Stimulated activated CD4-positive, alpha-beta T cell treated with anti-CD3 and anti-CD28 coated beads, Interleukin-1b, Interleukin-23, amount 100 ng/mL, for 1 hour (primary cell): ENCODE results near the gene PALD1.
"Not testable (repeated sequence)": the region's sequence is repeated elsewhere in the genome, so short reads cannot be mapped to it uniquely, and the experiment has no call there.

Experiments
- DNase-seq, 2 donors: peaks; one replicate each; pipeline ENCODE4 v3.0.0-alpha.2; 2020; ENCODE audit warnings: low read depth in 2 of 2

PALD1 gene

DNA sequence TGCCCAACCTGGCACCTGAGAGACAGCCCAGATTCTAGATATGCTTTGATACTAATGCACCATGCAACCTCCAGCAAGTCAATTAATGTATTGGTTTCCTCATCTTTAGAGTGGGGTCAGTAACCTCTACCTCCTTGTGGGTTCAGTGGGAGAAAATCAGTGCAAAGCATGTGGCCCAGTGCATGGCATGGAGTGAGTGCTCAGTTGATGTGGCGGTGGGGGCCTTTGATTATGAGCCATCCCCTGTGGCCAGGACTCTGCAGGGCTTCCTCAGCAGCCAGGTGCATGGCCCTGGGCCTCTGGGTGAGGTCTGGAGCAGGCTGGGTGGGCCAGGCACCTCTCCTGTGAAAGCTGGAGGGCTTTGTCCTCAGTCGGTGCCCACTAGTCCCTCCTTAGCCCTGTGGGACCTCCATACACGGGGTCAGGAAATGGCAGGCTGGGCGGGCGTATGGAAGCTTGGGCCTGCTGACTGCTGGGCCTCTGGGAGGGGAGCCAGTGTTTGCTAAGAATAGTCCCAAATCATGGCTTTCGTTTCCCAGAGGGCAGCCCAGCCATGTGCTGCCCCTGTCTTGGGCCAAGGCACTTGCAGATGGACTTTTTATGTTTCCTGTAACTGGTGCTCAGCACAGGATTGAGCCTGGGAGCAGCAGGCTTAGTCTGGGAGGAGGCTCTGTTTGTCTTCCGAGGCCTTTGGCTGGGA, 3.4 kb downstream of the PALD1 start:
- no peak for DNase-seq

DNA sequence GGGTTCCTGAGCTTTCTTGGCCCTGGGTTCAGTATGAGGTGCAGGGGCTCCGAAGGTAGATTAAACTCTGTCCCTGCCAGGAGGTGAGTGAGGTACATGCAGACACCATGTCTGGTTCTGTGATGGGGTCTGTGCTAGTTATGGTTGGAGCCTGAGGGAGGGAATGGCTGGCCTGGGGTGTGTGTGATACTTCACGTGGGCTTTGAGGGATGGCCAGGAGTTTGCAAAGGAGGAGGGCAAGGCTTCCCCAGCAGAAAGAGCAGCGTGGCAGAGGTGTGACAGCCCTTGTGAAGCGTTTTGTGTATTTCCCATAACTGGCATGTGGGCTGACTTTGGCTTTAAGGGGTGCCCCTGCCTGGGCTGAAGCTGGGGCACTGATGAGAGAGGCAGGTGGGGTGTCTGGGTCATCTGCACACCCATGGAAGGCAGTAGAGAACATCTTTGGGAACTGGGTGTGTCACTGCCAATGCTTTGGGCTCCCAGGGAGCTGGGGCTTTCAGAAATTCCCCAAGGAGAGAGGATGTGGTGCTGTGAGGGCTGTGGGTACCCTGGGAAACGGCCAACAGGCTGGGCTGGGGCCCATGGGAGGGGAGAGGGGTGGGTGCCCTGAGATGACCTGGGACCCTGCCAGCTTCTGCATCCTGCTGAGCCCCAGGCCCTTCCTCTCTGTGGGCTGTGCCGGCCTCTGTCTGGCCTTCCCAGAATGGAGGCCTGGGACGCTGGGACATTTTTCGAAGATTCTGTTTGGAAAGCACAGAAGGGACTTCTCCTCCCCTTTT, 4.6 kb downstream of the PALD1 start:
- no peak for DNase-seq

DNA sequence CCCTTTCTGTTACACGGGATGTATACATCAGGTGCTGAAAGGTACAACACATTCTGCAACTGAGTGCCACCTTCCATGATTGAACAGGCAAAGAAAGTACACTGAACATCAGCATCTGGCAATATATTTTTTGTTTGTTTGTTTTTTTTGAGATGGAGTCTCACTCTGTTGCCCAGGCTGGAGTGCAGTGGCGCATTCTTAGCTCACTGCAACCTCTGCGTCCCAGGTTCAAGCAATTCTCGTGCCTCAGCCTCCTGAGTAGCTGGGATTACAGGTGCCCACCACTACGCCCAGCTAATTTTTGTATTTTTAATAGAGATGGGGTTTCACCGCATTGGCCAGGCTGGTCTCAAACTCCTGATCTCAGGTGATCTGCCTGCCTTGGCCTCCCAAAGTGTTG, 5.3 kb downstream of the PALD1 start:
- not testable (repeated sequence) for DNase-seq

DNA sequence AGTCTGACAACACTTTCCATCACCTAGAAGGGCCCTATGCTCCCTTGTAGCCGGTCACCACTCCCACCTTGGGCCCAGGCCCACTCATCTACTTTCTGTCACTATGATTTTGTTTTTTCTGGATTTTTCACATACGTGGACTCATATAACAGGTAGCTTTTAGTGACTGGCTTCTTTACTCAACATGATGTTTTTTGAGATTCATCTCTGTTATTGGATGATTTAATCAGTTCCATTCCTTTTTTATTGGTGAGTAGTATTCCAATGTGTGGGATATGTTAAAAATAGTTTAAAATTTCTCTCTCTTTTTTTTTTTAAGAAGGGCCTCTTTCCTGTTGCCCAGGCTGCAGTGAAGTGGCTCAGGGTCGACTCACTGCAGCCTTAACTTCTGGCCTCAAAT, 9.3 kb downstream of the PALD1 start:
- no peak for DNase-seq

DNA sequence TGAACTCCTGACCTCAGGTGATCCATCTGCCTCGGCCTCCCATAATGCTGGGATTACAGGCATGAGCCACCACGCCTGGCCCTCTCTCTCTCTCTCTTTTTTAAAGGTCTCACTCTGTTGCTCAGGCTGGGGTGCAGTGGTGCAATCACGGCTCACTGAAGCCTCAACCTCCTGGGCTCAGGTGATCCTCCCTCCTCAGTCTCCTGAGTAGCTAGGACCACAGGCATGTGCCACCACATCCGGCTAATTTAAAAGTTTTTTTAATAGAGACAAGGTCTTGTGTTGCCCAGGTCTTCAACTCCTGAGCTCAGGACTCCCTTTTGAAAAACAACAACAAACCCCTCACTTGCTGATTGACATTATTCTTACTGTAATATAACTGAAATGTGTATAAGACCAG, 11.6 kb downstream of the PALD1 start:
- DNase-seq: no peak

DNA sequence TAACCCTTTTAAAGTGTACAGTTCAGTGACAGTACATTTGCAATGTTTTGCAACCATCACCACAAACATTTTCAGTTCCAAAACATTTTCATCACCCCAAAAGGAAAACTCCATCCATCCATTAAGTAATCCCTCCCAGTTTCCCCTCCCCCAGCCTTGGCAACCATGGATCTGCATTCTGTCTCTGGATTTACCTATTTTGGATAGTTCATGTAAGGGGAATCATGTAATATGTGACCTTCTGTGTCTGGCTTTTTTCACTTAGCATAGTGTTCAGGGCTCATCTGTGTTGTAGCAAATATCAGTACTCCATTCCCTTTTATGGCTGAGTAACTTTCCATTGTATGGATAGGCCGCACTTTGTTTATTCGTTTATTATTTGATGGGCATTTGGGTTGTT, 13.0 kb downstream of the PALD1 start:
- DNase-seq: no peak

DNA sequence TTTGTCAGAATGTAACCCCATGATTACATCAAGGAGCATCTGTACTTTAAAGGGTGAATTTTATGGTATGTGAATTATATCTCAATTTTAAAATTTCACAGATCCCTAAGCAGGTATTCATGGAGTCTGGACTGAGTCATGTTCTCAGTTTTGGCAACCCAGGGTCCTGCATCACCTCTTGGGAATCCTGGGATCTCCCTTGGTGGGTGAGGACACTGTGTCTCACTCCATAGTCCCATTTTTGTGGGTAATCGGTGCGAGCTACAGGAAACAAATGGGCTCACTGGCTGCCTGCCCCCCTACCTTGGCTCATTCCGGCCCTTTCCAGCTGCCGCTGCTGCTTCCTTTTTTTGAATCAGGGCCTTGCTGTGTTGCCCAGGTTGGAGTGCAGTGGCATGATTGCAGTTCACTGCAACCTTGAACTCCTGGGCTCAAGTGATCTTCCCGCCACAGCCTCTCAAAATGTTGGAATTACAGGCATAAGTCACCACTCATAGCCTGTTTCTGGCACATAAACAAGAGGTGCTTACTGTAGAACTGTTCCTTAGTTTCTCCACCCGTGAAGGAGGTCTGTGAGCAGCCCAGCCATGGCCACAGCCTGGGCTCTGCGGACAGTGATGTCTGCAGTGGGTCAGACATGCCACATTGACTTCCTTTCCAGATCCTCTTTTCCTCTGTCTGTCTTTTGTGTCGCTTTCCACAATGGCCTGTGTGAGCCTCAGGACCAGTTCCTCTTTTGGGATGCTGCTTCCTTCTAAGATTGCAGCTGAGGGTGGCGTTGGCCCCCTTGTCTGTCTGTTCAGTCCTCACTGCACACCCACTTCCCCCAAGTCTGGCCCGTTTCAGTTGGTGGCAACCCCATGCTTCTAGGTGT, 14.5 kb downstream of the PALD1 start:
- DNase-seq: no peak

DNA sequence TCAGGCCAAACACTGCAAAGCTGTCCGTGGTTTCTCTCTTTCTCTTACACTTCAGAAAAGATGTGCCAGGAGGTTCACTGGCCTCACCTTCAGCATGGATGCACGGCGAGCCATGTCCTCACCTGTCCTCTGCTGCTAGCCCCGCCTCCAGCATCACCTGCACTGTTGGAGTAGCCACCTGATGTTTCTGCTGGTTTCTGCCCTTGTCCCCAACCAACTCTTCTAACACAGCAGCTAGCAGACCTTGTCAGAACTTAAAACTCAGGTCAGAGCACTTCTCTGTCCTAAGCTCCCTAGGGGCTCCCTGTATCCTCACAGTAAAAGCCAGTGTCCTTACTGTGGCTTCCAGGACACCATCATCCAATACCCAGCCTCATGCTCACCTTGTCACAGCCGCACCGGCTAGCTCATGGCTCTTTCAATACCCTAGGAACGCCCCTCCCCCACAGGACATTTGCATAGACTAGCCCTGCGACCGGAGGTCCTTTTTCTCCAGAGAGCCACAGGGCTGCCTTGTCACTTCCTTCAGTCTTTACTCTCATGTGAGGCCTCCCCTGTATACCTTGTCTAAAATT, 15.2 kb downstream of the PALD1 start:
- DNase-seq: no peak

DNA sequence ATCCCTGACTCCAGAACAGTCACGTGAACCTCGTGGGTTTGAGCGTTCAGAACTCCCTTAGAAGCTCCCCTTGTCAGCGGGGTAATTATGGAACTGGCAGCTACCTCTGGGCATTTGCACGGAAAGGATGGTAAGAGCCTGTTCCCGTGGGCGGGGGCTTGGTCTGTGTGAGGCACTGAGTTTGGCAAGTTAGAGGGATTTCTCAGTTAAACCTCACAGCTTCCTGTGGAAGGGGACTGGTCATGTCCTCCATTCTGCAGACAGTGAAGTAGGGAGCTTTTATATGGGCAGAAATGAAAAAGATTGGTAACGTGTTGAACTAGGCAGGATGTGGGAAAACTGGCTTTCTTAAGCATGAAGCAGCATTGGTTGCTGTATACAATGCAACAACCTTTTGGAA, 16.0 kb downstream of the PALD1 start:
- DNase-seq: no peak

DNA sequence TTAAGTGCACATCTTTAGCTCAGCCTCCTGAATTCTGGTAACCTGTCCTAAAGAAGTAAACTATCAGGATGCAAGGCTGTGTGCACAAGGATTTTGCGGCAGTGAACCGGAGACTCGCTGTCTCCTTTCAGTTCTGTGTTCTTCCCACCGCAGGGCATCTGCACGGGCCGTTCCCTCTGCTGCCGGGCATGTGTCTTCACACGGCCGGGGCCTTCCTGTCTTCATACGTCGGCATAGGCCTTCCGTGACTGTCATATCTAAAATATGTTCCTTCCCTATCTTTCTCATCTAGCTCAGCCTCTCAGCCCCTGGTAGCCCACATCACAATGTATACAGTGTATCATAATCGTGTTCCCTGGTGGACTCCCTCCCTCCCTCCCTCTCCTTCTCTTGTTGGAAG, 16.4 kb downstream of the PALD1 start:
- DNase-seq: no peak

DNA sequence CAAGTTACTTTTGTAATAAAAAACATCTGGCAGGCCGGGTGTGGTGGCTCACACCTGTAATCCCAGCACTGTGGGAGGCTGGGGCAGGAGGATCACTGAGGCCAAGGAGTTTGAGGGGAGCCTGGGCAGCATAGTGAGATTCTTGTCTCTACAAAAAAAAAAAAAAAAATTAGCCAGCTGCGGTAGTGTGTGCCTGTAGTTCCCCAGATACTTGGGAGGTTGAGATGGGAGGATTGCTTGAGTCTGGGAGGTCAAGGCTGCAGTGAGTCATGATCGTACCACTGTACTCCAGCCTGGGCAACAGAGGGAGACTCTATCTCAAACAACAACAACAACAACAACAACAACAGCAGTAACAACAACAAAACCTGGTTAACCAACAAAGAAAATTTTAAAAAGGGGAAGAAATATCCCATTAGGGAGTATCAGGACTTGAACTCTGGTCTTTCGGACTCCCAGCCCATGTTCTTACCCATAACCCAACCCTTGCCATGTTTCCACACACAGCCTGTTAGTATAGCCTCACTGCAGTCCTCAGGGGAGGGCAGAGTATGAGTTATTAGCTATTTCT, 17.2 kb downstream of the PALD1 start:
- no peak for DNase-seq

DNA sequence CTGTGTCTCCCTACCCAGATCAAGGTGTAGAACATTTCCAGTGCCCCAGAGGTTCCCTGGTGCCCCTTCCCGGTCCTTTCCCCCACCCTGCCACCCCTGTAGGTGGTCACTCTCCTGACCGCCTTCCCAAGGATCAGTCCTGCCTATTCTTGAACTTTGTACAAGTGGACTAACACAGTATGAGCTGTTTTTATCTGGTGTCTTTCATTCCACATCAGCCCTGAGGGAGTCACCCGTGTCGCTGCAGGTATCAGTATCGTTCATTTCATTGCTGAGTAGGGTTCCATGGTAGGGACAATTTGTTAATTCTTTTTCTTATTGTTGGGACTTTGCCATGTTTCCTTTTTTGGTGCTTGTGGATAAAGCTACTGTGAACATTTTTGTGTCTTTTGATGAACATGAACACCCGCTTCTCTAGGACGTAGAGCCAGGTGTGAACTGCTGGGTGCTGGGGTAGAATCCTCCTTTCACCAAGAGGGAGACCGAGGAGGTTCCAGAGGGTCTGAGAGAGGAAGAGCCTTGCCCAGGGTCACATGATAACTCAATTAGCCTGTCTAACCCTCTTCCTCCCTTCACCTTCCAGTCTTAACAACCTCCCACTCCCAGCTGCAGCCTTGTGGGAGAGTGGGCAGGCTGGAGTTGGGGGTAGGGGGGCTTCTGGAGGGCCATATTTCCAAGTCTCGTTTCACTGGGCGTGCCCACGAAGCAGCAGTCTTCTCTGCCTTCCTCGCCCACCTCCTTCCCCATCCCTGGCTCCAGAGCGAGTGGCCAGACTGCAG, 18.0 kb downstream of the PALD1 start:
- no peak for DNase-seq

DNA sequence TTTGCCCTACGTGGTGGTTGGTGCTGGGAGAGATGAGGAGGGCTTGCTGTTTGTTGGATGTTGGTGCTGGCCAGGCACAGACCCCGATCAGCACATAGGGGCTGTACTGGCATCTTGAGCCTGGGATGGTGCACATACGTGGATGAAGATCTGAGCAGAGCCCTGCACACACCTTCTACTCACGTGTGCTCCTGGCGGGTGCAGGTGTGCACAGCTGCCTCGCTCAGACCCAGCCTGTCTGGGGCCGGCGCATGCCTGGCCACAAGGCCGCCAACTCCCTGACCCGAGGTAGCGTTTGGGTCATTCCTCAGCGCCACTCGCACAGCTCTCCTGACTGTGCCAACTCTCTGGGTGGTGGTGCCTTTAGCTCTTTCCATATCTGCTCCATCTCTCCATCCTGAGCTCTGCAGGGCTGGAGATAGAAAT, 18.6 kb downstream of the PALD1 start:
- no peak for DNase-seq

DNA sequence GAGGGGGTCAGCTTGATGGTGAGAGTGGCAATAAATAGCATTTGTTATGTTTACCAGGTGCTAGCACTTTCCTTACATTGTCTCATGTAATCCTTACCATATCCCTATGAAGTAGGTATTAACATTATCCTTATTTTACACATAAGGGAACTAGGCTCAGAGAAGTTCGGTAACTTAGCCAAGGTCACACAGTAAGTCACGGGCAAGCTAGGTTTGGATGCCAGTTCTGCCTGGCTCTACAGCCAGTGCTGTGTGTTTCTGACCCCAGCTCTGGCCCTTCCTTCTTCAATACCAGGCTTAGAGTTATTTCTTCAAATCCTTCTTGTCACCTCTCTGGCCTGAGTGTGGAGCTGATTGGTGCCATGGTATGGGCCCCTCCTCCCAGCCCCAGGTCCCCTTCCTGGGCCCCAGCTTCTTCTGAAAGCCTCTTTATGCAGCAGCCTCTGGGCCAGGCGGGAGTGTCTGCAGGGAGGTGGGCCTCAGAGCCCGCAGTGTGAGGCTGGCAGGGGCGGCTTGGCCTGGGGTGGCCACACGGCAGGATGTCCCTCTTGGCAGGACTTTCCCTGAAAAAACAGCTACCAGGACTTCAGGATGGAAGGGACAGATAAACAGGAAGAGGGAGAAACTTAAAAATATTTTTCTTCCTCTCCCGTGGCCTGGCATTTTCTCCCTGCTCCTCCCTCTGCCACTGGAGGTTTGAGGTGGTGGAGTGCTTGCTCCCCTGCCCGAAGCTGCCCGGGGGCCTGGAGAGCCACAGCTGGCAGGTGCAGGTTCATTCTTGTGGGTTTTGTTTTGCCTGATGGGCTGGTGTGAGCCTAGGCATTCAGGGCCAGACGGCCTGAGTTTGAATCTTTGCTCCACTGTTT, 20.6 kb downstream of the PALD1 start:
- DNase-seq: no peak

DNA sequence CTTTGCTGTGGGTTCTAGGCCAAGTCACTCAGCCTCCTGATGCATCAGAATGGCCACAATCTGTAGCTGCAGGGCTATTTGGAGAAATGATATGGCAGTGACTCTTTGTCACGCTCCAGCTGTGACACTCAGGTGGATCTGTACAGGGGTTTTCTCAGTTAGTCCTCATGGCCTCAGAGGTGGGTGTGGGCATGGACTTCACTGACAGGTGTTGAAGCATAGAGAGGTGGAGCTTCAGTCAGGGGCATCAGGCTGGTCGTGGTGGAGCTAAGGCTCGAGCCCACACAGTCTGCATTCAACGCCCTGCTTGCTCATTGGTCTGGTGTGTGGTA, 21.2 kb downstream of the PALD1 start:
- DNase-seq: no peak

DNA sequence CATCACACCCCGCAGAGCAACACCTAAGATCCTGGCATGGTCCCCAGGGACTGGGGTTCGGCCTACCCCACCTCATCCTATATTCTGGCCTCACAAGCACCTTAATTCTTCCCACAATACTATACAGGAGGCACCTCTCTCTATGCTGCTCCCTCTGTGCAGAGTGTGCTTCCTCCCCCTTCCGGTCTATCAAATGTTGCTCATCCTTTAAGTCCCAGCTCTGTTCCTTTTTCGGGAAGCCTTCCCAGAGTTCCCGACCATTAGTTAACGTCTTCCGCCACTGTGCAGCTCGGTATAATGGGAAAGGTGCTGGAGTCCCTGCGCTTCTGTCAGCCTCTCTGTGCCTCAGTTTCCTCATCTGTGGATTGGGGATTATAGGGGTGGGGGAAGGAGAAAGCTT, 21.8 kb downstream of the PALD1 start:
- no peak for DNase-seq

DNA sequence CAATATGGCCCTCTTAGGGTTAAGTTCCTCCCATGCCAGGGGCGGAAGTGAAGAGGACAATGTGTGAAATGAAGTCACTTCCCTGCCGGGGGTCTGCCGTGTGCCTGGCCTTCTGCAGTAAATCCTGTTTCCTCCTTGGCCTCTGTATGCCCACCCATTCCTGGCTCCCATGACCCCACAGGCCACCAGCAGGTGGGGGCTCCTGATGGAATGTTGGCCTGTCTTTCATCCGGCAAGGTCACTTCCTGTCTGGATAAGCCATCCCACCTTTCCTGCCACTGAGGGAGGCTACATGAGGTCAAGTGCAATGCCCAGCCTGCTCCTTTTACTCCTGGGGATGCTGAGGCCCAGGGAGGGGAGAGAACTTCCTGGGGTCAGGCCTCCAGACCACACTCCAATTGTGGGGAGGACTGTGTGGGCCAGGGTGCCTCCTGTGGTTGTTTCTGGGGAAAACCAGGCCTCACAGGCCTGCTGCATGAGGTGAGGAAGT, 22.3 kb downstream of the PALD1 start:
- no peak for DNase-seq

DNA sequence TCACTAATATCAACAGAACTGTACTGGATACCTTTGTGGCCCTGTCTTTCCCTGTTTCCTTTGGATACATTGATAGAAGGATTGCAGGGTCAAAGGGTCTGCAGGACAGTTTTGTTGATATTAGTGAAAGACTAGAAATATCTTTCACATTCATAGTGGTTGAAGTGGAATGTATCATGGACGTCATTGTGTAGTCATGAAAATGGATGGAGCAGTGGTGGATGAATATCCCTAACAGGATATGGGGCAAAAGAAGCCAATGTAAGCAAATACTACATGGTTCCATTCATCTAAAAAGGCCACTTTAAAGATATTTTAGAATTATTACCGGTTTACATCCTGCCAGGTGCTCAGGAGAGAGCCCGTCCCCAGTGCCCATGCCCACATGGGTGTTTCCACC, 23.8 kb downstream of the PALD1 start:
- no peak for DNase-seq

DNA sequence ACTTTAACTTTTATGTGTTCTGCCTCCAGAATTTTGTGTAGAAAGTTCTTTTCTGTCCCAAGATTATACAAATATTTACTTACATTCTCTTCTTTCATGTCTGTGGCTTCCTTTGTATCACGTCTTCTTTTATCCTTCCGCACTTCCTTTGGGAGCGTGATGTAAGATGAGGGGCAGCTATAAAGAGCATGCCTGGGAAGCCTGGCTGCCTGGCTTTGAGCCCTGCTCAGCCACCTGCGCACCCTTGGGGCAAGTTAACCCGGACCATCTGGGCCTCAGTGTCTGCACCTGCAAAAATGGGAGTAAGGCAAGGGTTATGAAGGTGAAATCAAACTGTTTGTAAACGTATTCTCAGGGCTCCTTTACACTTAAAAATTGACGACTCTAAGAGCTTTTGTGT, 25.2 kb downstream of the PALD1 start:
- no peak for DNase-seq
